ENCODE measurements around the gene EHHADH.

The EHHADH gene

GRCh38 chr3:185188816-185189215 is 65.0 kb downstream of the EHHADH start:
- DNase-seq (ENCODE audit: low spot score): no peak
- in situ Hi-C loops (cut with MboI; ENCODE audit: low pct_unique_long_range_greater_than_20kb, low sequenced_read_pairs, unreplicated experiment): loop anchor here (25.0 kb wide), 1 partner anchor 302 kb away; no protein-coding TSS in a partner anchor
- TF ChIP-seq CTCF (IDR thresholded peaks at IDR 0.05; ENCODE audit: extremely low read depth, insufficient read depth, missing control alignments): no peak

- TF ChIP-seq CTCF (IDR thresholded peaks at IDR 0.05; ENCODE audit: extremely low read depth, insufficient read depth, missing control alignments): no peak
- in situ Hi-C loops (cut with MboI; ENCODE audit: low pct_unique_long_range_greater_than_20kb, low sequenced_read_pairs, unreplicated experiment): loop anchor here (25.0 kb wide), 1 partner anchor 300 kb away; no protein-coding TSS in a partner anchor
- DNase-seq (ENCODE audit: low spot score): no peak
Measured at GRCh38 chr3:185187391-185187790, 66.5 kb downstream of the EHHADH start.

GRCh38 chr3:185176750-185177359 is 77.0 kb downstream of the EHHADH start:
- in situ Hi-C loops (cut with MboI; ENCODE audit: low pct_unique_long_range_greater_than_20kb, low sequenced_read_pairs, unreplicated experiment): loop anchor here (25.0 kb wide), 1 partner anchor 290 kb away; no protein-coding TSS in a partner anchor
- TF ChIP-seq CTCF (IDR thresholded peaks at IDR 0.05; ENCODE audit: extremely low read depth, insufficient read depth, missing control alignments): peak; percentile 62
- DNase-seq (ENCODE audit: low spot score): peak; percentile 37

GRCh38 chr3:185175370-185175987 is 78.4 kb downstream of the EHHADH start:
- TF ChIP-seq CTCF (IDR thresholded peaks at IDR 0.05; ENCODE audit: extremely low read depth, insufficient read depth, missing control alignments): no peak
- DNase-seq (ENCODE audit: low spot score): peak; percentile 40
- in situ Hi-C loops (cut with MboI; ENCODE audit: low pct_unique_long_range_greater_than_20kb, low sequenced_read_pairs, unreplicated experiment): loop anchor here (25.0 kb wide), 1 partner anchor 288 kb away; no protein-coding TSS in a partner anchor

- DNase-seq (ENCODE audit: low spot score): no peak
- TF ChIP-seq CTCF (IDR thresholded peaks at IDR 0.05; ENCODE audit: extremely low read depth, insufficient read depth, missing control alignments): no peak
- in situ Hi-C loops (cut with MboI; ENCODE audit: low pct_unique_long_range_greater_than_20kb, low sequenced_read_pairs, unreplicated experiment): no loop called here
Measured at GRCh38 chr3:185172086-185173049, 81.5 kb downstream of the EHHADH start.

All from GM13977 (cell line).